ENCODE results near the gene SHCBP1.
"Not testable (repeated sequence)": the region's sequence is repeated elsewhere in the genome, so short reads cannot be mapped to it uniquely, and the experiment has no call there.

DNA sequence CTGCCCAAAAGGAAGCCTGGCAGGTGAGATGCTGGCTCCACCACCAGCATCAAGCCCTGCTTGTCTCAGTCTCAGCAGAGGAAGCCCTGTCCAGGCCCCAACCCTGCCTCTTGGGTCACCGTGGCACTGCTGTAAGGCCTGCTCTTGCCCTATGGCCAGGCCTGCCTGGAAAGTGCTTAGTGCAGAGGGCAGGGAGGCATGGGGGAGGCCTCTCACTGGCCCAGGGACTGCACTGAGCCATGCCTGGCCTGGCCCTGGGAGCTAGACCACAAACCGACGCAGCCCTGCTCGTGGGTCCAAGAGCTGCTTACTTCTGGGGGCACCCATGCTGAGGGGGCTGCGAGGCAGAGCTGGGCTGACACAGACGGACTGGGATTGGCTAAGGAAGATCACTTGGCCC lies 3.7 kb upstream of the SHCBP1 start:
- TF ChIP-seq, protein P1, sequence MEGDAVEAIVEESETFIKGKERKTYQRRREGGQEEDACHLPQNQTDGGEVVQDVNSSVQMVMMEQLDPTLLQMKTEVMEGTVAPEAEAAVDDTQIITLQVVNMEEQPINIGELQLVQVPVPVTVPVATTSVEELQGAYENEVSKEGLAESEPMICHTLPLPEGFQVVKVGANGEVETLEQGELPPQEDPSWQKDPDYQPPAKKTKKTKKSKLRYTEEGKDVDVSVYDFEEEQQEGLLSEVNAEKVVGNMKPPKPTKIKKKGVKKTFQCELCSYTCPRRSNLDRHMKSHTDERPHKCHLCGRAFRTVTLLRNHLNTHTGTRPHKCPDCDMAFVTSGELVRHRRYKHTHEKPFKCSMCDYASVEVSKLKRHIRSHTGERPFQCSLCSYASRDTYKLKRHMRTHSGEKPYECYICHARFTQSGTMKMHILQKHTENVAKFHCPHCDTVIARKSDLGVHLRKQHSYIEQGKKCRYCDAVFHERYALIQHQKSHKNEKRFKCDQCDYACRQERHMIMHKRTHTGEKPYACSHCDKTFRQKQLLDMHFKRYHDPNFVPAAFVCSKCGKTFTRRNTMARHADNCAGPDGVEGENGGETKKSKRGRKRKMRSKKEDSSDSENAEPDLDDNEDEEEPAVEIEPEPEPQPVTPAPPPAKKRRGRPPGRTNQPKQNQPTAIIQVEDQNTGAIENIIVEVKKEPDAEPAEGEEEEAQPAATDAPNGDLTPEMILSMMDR (IDR thresholded peaks at IDR 0.05), result not testable (repeated sequence)
- not testable (repeated sequence) for TF ChIP-seq POLR2A, POLR2AphosphoS5 (IDR thresholded peaks at IDR 0.05)
